NCI-H345 treated with DMSO at 0.1 percent for 48 hours (cell line): ENCODE data around the gene PDCD11.
"Not testable (repeated sequence)": the region's sequence is repeated elsewhere in the genome, so short reads cannot be mapped to it uniquely, and the experiment has no call there.

Source experiments
- DNase-seq: peaks from one replicate; lab custom pipeline; 2025; ENCODE audit not compliant: unreplicated experiment; lab: John Stamatoyannopoulos, UW

PDCD11 gene

DNA sequence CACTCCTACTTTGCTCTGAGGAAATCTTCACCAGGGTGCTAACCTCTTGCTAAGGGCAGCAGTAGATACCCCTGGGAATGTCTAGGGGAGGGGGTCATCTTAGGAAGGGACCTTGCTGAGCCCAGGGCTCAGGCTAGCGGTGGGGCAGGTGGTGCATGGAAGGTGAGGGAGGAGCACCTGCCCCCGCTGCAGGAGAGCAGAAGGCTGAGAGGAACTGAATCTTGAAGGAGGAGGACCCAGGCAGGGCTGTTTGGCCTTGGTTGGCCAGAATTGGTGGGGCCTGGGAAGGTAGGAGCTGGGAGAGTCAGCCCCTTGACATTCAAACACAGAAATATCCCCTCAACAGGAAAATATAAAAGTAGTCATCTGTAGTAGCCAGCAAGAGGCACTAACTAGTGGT lies 75.6 kb downstream of the PDCD11 start:
- no peak for DNase-seq

DNA sequence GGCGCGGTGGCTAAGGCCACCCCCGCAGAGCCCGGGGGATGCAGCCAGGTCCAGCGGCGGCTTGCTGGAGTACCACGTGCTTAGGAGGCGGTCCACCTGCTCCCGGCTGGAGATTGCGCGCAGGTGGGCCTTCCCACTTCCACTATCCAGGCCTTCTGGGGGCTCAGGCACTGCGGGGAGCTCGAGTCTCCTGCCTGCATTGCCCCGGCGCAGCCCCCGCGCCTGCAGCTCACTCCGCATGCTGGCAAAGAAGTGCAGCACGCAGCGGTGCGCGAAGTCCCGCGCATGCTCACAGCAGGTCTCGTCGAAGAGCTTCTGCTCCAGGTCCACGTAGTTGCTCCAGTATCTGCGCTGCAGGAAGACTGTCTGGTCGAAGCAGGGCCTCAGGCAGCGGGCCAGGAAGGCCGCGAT lies 76.8 kb downstream of the PDCD11 start:
- no peak for DNase-seq

DNA sequence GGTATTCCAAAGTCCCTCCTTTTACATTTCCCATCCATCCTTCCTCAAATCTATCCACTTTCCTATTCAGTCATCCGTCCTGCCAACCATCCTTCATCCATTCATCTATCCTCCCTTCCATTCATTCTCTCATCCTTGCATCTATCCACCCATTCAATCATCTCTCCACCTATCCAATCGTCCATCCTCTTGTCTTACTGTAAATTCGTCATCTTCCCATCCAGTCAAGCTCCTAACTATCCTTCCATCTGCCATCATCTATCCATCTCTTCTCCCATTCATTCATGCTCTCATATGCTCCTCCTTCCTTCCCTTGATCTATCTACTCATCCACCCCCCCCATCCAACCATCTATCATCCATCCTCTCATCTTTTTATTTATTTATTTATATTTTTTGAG lies 77.7 kb downstream of the PDCD11 start:
- DNase-seq = no peak

DNA sequence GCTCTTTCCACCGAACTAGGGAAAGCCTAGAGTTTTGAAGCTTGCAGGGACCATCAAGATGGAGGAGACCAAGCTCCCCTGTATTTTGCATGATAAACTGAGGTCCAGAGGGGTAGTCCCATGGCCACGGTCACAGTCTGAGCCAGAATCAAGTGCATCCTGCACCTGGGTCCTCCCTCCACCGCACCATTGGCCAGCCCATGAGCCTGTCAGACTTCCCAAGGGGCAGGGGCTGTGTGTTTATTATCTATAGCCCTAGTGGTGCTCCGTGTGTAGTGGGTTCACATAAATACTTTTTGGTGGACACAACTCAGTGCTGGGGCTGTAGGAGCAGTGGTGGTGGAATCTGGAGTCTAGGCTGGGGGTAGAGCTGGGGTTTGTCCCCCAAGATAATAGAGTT lies 79.0 kb downstream of the PDCD11 start:
- no peak for DNase-seq

DNA sequence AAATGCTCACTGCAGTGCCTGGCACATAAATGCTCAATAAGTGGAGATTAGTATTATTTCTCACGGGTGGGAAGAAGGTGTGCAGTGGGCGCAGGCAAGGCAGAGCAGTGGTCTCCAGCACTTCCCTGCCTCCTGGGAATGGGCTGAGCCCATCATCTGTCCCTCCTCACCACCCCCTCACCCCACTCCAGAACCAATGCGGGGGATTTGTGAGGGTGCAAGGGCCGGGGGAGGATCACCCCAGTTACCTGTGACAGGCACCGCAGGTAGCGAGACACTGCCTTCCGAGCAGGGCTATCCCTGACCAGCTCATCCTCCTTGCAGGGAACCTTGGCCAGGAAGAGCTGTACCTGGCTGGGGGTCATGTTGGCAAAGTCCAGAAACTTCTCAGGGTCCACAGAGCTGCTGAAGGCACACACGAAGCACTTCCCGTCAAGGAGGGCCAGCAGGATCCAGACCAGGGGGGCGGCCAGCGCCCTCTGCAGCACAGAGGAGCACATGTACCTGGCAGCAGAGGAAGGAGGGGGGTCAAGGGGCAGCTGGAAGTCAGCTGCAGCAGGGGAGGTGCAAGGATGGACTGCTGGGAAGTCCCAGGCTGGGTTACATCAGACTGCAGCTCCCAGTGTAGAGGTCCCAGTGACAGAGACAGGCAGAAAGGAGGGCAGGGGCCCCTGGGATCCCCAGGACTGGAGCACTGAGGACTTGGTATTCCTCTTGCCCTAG lies 79.8 kb downstream of the PDCD11 start:
- no peak for DNase-seq

DNA sequence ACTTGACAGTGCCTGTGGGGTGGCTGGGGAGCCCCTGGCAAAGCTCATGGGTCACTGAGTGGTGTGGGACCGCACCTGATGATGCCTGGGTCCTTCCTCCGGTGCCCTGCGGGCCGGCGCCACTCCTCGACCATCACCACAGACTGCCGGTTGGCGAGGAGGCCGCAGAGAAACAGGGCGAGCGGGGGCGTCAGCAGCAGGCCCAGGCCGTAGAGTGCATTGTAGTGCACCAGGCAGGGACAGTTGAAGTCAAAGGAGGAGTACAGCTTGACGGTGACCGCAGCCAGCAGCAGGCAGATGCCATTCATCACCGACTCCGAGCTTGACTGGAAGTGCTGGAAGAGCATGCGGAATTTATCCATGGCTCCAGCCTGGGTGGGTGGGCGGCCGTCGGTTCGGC lies 82.2 kb downstream of the PDCD11 start:
- DNase-seq = no peak

DNA sequence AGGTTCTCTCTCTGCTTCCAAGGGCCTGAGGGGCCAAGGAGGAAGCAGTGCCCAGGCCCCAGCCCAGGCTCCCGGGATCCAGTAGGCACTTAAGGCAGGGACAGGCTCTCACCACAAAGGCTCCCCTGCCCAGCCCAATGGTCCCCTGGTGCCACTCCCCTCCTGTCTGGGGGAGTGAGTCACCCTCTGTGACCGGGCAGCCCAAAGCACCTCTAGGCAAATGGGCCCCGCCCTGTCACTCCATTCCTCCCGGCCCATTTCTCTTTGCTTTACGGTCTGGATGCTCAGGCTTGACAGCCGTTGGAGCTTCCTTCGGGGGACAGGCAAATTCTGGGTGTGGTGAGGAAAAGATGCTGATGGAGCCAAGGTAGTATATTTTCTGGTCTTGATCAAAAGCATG lies 82.7 kb downstream of the PDCD11 start, which contains the start of gene CALHM3:
Gene CALHM3, minus strand, starts transcription at position 106 of the 400 bp plus-strand sequence. CDS start 208 bp downstream, outside the sequence.
- DNase-seq = no peak

DNA sequence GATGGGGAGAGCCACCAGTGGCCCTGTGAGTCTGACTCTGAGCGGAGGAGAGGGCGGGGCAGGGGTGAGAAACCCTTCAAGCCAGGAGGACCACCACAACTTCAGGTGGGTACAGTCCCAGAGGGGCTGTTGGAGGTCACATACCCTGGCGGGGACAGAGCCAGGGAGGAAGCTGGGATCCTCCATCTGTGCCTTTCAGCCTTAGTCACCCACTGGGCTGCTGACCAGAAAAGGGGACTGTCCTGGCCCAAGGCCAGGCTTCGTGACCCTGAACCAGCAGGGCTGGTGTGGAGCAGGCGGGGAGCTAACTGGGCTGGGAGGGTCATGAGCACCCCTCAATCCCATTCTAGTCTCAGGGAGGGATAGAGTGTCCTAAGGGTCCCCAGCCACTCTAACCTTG lies 84.1 kb downstream of the PDCD11 start:
- DNase-seq = no peak

DNA sequence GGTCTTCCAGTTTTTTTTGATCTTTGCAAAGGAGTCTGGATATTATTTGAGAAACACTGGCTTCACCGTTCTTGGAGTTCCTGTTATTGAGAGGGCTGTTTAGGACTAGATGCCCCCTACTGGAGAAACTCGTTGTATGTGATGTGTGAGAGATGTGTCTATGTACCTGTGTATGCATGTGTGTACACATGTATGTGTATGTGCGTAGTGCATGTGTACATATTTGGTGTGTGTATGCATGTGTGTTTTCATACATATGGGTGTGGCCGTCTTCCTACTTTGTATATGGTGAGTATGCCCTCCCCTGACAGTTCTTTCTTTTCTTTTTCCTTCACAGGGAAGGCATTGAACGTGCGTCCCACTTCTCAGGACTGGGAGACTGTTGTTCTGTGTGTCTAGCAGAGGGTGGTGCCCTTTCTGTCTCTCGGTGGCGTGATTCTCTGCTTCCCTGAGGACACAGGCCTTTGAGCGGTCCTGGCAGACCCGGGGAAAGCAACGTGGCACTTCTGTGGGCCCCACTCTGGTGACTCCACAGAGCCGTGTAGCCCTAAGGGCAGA lies 85.6 kb downstream of the PDCD11 start:
- DNase-seq = peak; percentile 26

DNA sequence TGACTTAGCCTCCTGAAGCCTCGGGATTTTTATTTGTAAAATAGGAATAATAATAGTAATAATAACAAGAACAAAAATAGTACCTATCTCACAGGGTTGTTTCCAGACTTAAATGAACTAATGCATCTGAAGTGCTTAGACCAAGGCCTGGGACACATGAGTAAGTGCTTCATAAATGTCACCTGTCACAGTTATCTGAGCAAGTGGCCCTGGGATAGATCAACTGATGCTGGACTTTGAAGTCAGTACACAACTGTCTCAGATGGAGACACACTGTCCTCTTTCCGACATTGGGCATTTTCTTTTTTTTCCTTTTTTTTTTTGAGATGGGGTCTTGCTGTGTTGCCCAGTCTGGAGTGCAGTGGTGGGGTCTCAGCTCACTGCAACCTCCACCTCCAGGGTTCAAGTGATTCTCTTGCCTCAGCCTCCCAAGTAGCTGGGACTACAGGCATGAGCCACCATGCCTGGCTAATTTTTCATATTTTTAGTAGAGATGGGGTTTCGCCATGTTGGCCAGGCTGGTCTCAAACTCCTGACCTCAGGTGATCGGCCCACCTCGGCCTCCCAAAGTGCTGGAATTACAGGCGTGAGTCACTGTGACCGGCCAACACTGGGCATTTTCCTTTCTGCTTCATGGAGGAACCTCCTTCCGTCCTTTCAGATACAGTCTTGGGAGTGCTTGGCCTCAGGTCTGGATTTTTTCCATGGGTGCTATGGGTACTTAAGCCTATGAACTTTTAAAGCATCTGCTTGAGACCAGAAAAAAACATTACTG lies 90.4 kb downstream of the PDCD11 start:
- not testable (repeated sequence) for DNase-seq

DNA sequence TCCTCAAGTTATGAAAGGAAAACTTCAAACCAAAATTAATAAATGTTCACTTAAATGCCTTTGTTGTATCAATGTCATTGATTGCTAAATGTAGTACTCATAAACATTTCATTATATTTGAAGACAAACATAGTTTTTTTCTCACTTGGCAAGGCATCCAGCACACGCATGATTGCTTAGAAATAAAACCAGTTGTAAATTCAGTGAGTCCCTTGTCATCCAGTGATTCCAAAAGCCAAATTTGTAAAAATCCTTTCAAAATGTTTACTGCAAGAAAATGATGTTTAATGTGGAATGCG lies 90.9 kb downstream of the PDCD11 start:
- DNase-seq = no peak

DNA sequence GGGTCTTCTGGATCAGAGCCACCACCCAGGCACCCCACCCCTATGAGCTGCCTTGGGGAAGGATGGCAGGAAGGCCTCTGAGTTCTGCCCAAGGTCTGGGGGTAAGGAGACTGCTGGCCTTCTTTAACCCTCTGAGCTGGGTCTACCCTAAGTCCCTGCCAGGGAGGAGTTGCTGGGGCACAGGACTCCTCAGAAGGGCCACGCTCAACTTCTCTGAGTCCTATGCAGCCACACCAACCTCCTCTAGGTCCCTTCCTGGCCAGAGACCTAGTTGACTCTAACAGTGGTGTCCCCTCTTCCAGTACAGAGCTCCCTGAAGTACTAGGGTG lies 94.5 kb downstream of the PDCD11 start:
- DNase-seq = no peak

DNA sequence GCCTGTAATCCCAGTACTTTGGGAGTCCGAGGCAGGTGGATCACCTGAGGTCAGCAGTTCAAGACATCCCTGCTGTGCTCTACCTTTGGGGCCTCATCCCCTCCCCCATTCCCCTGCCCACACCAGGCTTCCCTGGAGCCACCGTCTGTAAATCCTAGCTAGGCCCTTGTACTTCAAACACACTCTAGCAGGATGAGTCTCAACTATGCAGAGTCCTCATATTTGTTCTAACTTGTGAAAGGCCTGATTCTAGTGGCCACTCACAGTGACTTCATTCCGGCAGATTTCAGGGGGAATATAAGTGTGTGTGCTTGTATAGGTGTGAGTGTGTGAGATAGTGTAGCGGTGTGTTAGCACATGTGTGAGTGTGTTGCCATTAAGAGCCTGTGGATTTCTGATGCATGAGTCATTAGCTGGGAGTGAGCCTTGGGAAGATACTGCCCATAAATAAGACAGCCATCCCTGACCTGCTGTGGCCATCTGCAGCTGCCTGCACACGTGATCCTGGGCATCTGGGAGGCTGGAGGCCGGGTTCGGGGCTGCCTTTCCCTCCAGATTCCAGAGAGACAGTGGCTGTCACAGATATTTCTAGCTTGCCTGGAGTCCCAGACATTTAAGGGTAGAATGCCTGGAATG lies 95.4 kb downstream of the PDCD11 start:
- no peak for DNase-seq

DNA sequence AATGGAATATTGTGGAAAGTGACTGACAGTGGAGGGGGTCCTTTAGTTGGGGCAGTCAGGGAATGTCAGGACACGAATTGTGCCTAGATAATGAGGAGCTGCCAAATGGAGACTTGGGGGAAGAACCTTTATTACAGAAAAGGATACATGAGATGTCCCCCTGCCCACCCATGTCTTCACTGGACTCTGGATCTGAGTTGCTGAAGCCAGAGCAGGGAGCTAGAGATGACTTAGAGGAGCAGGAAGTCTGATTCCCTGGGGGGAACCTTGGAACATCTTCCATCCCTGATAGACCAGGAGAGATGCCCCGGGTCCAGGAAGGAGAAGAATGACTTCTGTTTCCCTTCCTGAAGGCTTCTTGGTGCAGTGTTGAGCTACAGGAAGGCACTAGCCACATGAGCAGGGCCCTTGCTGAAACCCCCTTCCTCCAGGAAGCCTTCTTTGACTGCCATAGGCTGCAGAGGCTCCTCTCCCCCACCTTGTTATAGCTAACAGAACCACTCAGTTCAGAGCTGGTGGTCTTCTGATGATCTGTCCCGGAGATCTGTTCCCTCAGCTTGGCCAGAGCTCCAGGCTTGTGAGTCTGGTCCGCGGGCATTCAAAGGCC lies 96.3 kb downstream of the PDCD11 start:
- no peak for DNase-seq

DNA sequence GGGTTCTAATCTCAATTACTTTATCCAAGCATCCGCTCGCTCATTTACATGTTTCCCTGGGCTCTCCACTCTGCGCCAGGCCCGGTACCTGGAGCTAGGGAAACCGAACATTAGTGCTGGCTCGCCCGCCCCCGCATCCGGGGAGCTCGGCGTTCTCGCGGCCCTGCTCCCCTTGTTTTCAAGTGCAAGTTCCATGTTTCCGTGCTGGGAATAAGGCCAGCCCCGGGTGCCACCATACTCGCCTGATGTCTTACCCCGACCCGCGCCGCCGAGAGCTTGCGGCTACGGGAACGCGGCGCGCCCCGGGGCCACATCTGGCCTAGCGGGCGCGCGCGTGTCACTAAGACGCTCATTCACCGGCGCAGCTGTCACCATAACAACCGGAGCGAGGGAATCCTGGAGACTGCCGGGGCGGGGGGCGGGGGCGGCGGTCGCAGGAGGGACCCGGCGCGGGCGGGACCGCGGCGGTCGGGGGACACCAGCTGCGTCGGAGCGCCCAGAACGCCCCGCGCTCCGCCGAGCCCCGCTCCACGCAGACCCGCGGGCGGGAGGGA lies 97.0 kb downstream of the PDCD11 start, which contains the start of gene NEURL1:
Gene NEURL1, plus strand, starts transcription at position 344 of the 554 bp plus-strand sequence. CDS start 683 bp downstream, outside the sequence.
- no peak for DNase-seq

DNA sequence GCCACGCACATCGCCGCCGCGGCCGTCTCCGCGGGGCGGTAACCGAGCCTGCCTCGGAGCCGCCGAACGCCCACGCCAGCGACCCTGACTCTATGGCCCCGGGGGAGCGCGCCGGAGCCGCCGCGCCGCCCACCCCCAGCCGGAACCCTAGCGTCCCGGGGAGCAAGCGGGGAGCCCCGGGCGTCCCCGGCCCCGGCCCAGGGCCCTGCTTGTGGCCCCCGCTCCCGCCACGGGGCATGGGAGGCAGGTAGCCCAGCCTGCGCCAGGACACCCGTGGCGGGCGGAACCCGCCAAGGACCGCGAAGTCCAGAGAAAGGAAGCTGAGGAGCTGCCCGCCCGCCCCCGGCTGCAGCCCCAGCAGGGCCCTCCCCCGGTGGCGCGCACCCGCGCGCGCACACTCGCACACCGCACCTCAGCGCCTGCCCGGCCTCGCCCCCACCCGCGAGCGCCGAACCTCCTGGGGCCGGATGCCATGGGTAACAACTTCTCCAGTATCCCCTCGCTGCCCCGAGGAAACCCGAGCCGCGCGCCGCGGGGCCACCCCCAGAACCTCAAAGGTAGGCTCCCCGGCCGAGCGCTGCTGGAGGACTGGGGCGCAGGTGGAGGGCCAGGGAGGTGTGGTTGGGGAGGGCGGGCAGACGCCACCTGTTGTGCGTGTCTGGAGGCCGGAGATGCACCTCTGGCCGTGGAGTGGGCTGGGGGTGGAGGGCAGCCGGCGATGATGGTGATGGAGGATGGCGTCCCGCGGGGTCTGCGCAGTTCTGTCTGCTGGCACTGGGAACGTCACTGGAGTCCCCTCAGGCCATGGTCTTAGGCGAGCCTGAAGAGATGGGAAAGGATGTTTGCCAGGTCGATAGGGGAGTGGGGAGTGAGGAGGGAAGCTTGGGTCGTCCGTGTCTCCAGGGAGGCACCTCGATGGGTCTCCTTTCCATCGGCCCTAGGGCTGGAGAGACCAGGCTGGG lies 97.8 kb downstream of the PDCD11 start:
- no peak for DNase-seq

DNA sequence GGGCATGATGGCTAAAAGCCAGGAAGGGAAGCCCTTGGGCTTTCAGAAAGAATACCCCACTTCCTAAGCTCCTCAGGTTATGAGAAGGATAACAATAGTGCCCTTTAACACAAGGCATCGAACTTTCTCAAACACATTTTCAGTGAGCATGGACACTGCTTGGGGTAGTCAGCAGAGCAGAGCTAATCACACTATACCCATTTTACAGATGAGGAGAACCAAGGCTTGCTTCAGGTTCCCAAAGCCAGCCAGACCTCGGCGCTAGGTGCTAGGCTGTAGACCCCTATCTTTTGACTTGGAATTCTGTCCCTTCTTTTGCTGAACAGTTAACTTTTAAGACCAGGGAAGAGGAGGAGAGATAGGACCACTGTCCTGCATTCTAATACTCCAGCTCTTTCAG lies 98.9 kb downstream of the PDCD11 start:
- no peak for DNase-seq
